MG63 (cell line): ENCODE measurements around the gene UBE2I. TPM values are rescaled to one million over a fixed set of nuclear protein-coding genes. Genes with fewer than 3 reads are reported as not detected.
"Not testable (repeated sequence)": the region's sequence is repeated elsewhere in the genome, so short reads cannot be mapped to it uniquely, and the experiment has no call there.

Source experiments
- DNase-seq: peaks from one replicate; pipeline ENCODE4 v3.0.0-alpha.2; 2020
- H3K27me3 ChIP-seq: fragments of 250-450 bp; sonication (Bioruptor Pico); 2 replicates; pipeline ENCODE4 v1.5.1; 2020; ENCODE audit warnings: mild to moderate bottlenecking, moderate library complexity
- H3K36me3 ChIP-seq: fragments of 250-450 bp; sonication (Bioruptor Pico); 2 replicates; pipeline ENCODE4 v1.5.1; 2020; ENCODE audit warnings: mild to moderate bottlenecking, moderate library complexity
- H3K4me3 ChIP-seq: fragments of 250-450 bp; sonication (Bioruptor Pico); 2 replicates; pipeline ENCODE4 v1.5.1; 2020; ENCODE audit warnings: mild to moderate bottlenecking, moderate library complexity
- H3K9me3 ChIP-seq: fragments of 250-450 bp; sonication (Bioruptor Pico); 2 replicates; pipeline ENCODE4 v1.5.1; 2020; ENCODE audit warnings: mild to moderate bottlenecking, moderate library complexity
- total RNA-seq: library from RNA; depleted of rRNA; stranded (reverse); fragments of >200 nt; shearing (Covaris generic); gene quantifications from 2 replicates; pipeline ENCODE4 v1.2.3, GENCODE V29; 2014; ENCODE audit warnings: low replicate concordance; rRNA removed

The UBE2I gene
- total RNA-seq, result 154 and 228 TPM in 2 replicates

DNA sequence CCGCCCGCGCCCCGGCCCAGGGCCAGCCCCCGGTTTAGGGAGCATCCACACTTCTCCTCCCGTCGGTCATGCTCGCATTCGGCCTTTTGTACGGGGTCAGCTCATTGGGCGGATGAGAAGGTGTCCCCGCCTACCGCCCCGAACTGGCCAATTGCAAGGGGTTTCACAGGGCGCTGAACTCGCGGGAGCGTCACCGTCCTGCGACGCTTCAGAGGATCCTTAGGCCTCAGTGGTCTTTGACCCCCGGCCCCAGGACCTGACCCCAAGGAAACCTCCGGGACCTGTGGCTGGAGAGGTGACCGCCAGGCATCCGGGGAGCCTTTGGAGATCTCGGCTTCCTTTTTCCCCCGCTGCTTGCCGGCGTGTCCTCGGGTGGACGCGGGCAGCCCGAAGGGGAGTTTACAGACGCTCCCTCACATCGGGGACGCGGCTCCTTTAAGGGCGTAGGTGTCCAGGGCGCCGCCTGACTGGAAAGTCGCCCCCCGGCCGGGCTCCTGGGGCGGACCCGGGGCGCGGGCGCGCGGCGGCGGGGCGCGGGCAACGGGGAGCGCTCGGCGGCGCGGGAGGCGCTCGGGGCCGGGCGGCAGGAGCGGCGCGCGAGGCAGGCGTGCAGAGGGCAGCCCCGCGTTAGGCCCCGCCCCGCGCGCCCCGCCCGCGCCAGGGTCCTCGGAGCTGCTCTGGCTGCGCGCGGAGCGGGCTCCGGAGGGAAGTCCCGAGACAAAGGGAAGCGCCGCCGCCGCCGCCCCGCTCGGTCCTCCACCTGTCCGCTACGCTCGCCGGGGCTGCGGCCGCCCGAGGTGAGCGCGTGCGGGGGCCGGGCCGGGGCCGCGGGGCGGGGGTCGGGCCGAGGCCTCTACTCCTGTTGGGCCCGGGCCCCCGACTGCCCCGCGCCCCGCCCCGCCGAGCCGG is at the start of gene UBE2I:
TSS of gene UBE2I (plus strand) at position 660 of the 909 bp plus-strand sequence. CDS start 4,395 bp downstream, outside the sequence.
- peak; percentile 98 for DNase-seq
- Histone ChIP-seq H3K36me3 (peaks cover 35% of the 10 kb centered on the region), H3K27me3 (no peaks in the 10 kb centered on the region), H3K4me3 (peak within 1 kb of the TSS; percentile 95), H3K9me3 (no peaks in the 10 kb centered on the region)

DNA sequence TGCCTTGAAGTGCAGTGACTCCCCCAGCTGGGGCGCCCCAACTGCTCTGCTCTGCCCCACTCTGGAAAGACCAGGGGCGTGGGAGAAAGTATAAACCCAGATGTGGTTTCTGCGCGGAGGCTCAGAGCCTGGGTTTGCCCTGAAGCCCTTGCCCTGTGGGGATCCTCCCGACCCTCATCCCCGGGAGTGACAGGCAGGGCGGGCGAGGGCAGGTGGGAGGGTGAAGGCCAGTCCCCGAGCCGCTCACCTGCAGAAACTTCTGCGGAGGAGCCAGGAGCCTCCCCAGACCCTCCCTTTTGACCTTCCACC is 49.7 kb upstream of the UBE2I start:
- Histone ChIP-seq H3K27me3 (peaks cover 52% of the 10 kb centered on the region), H3K36me3 (no peaks in the 10 kb centered on the region), H3K9me3 (no peaks in the 10 kb centered on the region), H3K4me3 (no peak overlapping the region)
- no peak for DNase-seq

DNA sequence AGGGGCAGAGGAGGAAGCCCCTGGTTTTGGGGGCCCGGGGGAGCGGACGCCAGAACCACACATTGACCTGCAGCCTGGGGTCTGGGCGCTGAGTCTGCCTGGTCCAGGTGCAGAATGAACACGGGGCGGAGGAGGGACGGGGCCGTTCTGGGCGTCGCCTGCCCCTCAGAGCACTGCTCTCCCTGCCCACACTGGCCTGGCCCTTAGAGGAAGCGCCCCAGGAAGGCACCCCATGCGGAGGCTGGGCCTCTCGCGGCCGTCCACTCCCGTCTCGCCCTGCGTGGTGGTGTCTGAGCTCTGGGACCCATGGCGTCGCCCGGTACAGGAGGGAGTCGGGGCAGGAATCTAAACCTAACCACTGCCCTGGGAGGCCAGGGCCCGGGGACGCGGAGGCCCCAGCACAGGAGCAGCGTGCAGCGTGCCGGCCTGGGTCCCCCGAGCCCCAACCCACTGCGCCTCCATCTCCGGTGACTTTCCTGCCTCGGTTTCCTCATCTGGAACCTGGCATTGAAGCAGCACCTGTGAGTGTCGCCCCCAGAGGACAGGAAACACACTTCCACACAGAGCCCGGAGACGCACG is 49.2 kb upstream of the UBE2I start:
- Histone ChIP-seq H3K36me3 (no peaks in the 10 kb centered on the region), H3K27me3 (peaks cover 52% of the 10 kb centered on the region), H3K4me3 (no peak overlapping the region), H3K9me3 (no peaks in the 10 kb centered on the region)
- no peak for DNase-seq

DNA sequence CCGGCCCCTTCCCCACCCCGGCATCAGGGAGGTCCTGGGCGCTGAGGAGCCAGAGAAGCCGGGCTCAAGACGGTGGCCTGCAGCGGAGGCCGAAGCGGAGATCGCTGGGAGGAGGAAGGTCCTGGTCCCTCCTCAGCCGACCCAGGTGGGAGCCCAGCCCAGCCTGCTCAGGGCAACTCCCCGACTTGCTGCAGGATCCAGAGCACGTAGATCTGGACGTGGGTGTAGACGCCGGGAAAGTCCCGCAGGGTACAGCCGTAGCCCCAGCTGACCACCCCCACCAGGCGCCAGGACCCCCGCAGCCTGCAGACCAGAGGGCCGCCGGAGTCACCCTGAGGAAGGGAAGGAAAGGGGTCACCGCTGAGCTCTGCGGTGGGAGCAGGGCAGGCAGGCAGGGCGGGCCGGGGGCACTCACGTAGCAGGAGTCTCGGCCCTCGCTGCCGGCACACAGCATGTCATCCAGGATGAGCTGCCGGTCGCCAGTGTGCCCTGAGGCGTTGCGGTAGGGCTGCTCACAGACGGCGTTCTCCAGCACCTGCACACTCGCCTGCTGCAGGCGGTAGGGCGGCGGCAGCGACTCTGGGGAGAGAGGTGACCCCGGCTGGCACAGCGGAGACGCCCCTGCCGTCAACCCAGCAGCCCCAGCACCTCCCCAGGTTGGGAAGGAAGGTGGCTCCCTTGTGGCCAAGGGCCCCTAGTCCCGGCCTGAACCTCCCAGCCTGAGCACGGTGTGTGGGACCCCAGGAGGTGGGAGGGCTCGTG is 48.1 kb upstream of the UBE2I start:
- no peaks in the 10 kb centered on the region for H3K9me3 ChIP-seq
- H3K36me3 ChIP-seq, result no peaks in the 10 kb centered on the region
- H3K4me3 ChIP-seq, result no peak overlapping the region
- H3K27me3 ChIP-seq, result peaks cover 55% of the 10 kb centered on the region
- no peak for DNase-seq

DNA sequence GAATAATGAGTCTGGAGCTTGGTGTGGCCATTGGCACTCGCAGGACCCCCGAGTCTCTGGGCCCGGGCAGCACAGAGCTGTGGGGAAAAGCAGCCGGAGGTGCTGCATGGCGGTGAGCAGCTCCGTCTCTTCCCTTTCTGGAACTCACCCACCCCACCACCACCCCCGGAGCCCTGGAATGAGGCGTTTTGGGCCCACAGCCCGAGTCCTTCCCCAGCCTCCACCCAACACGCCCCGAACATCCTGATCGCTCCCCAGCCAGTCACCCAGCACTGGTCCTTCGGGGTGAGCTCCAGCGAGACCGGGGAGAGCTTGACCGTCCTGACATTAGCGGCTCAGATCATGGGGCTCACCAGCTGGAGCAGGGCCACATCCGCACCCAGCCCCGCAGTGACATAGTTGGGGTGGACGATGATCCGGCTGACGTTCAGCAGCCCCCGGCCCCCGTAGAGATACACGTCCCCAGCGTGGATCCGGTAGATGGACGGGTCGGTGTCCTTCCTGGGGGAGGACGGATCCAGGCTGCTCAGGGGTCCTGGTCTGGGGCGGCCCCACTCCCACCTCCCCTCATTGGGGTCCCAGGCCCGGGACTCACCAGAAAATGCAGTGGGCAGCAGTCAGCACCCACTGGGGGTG is 47.1 kb upstream of the UBE2I start:
- Histone ChIP-seq H3K4me3 (no peak overlapping the region), H3K27me3 (peaks cover 58% of the 10 kb centered on the region), H3K36me3 (no peaks in the 10 kb centered on the region), H3K9me3 (no peaks in the 10 kb centered on the region)
- DNase-seq, result no peak

DNA sequence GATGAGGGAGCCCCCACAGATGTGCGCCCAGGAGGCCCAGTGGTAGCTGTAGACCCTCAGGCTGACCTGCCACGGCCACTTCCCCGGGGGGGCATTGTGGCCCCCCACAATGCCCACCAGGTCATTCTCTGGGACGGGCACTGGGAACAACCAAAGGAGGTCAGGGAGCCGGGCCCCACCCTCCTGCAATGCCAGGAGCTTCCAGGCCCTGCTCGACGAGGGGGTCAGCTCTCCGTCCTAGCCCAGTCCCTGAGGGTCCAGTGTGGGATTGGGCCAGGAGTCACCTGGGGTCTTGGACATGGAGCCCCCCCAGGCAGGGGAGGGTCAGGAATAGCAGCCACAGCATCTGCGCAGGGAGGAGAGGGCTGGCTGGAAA is 46.6 kb upstream of the UBE2I start:
- Histone ChIP-seq H3K9me3 (no peaks in the 10 kb centered on the region), H3K4me3 (no peak overlapping the region), H3K27me3 (peaks cover 58% of the 10 kb centered on the region), H3K36me3 (no peaks in the 10 kb centered on the region)
- DNase-seq, result no peak

DNA sequence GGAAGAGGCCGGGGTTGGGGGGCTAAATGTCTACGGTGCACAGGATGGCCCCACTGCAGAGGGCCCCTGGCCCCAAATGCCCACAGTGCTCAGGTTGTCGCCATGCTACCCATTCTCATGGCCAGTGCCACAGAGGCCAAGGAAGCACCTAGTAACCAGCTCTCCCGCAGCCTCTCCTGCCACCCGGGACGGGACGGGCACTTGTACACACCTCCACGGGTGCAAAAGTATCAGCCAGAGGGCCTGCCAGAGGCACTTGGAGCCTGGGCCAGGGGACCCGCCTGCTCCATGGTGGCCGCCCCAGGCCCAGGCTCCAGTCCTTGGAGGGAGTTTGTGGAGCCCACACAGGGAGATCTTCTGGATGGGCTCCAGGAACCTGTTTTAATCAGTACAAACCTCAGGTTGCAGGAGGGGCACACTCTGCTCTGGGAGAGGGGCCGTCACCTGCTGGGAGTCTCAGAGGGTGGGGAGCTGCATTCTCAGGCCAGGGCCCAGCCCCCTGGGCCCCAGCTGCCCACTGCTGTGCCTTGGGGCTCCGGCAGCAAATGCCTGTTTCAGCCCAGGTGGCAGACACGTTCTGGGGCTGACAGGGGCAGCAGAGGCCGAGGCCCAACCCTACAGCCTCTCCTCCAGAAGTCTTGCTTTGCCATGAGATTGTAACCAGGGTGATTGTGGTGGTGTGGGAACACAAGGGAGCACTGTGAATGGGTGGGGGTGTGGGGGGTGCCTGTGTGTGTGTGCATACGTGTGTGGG is 45.7 kb upstream of the UBE2I start:
- peaks cover 58% of the 10 kb centered on the region for H3K27me3 ChIP-seq
- H3K9me3 ChIP-seq, result no peaks in the 10 kb centered on the region
- no peak overlapping the region for H3K4me3 ChIP-seq
- no peak for DNase-seq
- no peaks in the 10 kb centered on the region for H3K36me3 ChIP-seq

DNA sequence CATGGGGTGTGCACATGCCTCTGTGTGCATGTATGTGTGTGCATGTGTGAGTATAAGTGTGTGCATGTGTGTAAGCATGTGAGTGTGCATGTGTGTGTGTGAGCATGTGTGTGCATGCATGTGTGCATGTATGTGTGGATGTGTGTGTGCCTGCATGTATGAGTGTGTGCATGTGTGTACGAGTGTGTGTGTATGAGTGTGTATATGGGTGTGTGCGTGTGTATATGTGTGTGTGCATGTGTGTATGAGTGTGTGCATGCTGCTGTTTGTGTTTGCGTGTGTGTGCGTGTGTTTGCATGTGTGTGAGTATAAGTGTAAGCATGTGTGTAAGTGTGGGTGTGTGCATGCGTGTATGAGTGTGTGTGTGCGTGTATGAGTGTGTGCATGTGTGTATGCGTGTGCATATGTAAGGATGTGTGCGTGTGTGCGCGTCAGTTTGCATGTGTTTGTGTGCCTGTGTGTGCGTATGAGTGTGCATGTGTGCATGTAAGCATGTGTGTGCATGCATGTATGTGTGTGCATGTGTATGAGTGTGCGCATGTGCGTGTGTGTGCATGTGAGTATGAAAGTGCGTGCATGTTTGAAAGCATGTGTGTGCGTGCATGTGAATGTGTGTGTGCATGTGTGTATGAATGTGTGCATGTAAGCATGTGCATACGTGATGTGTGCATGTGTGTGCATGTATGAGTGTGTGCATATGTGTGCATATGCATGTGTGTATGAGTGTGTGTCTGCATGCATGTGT is 44.9 kb upstream of the UBE2I start:
- DNase-seq, result no peak

DNA sequence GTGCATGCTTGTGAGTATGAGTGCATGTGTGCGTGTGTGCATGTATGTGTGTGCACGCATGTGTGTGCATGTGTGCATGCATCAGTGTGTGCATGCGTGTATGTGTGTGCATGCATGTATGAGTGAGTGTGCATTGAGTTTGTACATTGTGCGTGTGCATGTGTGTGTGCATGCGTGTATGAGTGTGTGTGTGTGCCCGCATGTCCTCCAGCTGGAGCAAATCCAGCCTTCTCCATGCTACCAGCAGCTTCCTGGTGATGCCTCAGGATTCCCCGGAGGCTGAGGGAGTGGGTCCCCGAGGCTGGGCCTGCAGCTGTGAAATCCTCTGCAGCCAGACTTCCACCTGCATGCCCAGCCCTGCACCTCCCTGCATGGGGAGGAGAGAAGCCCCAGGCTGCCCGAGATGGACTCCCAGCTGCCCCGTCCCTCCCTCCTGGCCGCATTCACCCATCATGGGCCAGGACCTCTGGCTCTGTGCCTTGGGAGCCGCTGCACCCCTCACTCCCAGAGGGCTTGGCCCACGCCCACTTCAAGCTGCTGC is 44.3 kb upstream of the UBE2I start:
- no peak for DNase-seq

More for the DNA sequence above, 44.9 kb upstream of the UBE2I start:
- Histone ChIP-seq H3K36me3 (no peaks in the 10 kb centered on the region), H3K27me3 (peaks cover 50% of the 10 kb centered on the region), H3K9me3 (no peaks in the 10 kb centered on the region), H3K4me3 (no peak overlapping the region)

DNA sequence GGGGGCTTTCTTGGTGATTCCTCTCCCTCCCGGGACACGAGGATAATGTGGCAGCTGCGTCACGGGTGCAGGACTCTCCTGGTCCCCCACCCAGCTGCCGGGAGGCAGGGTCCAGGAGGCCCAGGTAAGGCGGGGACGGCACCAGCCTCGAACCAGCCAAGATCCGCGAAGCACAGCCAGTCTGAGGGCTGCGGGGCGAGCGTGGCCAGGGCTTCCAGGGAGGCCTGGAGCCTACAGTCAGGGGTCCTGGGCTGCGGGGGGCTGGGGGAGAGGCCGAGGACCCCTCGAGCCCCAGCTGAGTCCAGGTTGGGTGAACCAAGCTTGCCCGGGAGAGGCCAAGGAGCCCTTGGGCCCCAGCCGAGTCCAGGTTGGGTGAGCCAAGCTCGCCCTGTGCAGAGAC is 43.6 kb upstream of the UBE2I start:
- no peaks in the 10 kb centered on the region for H3K9me3 ChIP-seq
- peaks cover 37% of the 10 kb centered on the region for H3K27me3 ChIP-seq
- no peaks in the 10 kb centered on the region for H3K36me3 ChIP-seq
- no peak for DNase-seq
- no peak overlapping the region for H3K4me3 ChIP-seq

More for the DNA sequence above, 44.3 kb upstream of the UBE2I start:
- H3K36me3 ChIP-seq, result no peaks in the 10 kb centered on the region
- H3K4me3 ChIP-seq, result no peak overlapping the region
- H3K27me3 ChIP-seq, result peaks cover 44% of the 10 kb centered on the region
- H3K9me3 ChIP-seq, result no peaks in the 10 kb centered on the region

DNA sequence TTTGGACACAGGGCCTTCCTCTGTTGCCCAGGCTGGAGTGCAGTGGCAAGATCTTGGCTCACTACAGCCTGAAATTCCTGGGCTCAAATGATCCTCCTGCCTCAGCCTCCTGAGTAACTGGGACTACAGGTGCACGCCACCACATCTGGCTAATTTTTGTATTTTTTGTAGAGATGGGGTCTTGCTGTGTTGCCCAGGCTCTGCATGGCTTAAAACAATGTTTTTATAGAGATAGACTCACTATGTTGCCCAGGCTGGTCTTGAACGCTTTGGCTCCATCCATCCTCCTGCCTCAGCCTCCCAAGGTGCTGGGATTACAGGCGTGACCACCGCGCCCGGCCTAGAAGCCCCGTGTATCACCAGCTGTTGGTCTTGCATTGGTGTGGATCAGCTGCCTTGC is 40.0 kb upstream of the UBE2I start:
- not testable (repeated sequence) for H3K4me3 ChIP-seq, DNase-seq, H3K36me3 ChIP-seq, H3K9me3 ChIP-seq
- peaks cover 26% of the 10 kb centered on the region for H3K27me3 ChIP-seq

DNA sequence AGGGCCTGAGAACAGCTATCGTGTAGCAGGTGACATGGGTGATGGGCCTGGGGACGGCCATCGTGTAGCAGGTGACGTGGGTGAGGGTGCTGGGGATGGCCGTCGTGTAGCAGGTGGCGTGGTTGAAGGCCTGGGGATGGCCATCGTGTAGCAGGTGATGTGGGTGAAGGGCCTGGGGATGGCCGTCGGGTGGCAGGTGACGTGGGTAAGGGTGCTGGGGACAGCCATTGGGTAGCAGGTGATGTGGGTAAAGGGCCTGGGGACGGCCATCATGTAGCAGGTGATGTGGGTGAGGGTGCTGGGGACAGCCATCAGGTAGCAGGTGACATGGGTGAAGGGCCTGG is 38.1 kb upstream of the UBE2I start:
- DNase-seq, result no peak
- Histone ChIP-seq H3K4me3 (no peak overlapping the region), H3K9me3 (no peaks in the 10 kb centered on the region), H3K36me3 (no peaks in the 10 kb centered on the region), H3K27me3 (peaks cover 34% of the 10 kb centered on the region)

DNA sequence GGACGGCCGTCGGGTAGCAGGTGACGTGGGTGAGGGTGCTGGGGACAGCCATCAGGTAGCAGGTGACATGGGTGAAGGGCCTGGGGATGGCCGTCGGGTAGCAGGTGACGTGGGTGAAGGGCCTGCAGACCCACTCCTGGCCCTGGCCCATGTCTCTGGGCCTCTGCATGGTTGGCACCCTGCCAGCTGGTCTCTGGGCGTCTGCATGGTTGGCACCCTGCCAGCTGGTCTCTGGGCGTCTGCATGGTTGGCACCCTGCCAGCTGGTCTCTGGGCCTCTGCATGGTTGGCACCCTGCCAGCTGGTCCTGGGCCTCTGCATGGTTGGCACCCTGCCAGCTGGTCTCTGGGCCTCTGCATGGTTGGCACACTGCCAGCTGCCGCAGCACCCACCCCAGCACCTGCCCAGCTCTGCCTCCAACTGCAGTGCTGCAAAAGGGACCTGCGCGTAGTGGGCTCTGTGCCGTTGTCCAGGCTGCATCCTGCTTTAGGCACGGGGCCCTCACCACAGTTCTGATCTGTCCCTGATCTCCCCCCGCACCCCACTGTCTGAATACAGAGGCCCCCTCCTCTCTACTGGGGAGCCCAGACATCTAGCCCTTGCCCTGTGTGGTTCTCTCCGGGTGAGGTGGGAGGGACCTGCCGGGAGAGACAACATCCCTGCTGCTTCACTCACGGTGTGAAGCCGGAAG is 37.6 kb upstream of the UBE2I start:
- not testable (repeated sequence) for H3K36me3 ChIP-seq, H3K4me3 ChIP-seq, H3K9me3 ChIP-seq
- H3K27me3 ChIP-seq, result peaks cover 32% of the 10 kb centered on the region
- DNase-seq, result peak; percentile 28

DNA sequence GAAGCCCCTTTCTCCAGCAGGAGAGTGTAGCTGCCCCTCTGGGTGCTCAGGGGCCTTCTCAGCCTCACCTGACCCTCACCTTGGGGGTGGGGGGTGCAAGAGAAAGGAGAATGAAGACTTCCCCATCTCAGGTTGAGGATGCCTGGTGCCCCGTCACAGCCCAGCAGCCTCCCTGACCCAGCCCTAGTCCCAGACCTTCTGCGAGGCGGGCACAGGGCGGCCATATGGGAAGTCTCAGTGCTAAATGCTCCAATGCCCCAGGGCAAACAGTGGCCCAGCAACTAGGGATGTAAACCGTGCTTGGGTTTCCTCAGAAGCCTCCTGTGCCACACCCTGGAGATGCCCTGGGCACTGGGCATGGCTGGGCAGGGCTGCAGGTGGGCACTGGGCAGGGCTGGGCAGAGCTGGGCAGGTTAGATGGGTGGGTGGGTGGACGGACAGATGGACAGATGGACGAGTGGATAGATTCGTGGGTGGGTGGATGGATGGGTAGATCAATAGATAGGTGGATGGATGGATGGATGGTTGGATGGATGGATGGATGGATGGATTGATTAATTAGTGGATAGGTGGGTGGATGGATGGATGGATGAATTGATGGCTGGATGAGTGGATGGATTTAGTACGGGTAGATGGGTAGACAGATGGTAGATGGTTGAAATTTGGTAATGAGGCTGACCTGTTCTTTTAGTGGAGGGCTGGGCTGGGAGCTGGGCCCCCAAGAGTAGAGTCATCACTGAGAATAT is 36.8 kb upstream of the UBE2I start:
- Histone ChIP-seq H3K27me3 (peaks cover 40% of the 10 kb centered on the region), H3K4me3 (no peak overlapping the region), H3K36me3 (no peaks in the 10 kb centered on the region), H3K9me3 (no peaks in the 10 kb centered on the region)
- DNase-seq, result no peak
